Neural cell (in vitro differentiated cells): ENCODE measurements around the gene SLC8A1. TPM values are rescaled to one million over a fixed set of nuclear protein-coding genes. Genes with fewer than 3 reads are reported as not detected.

Experiments used
- H2AFZ ChIP-seq: fragments of 200-600, 300-800 bp; sonication (generic), shearing (Covaris generic); 2 replicates; pipeline ENCODE4 v1.6.0; 2014; ENCODE audit warnings: low read depth, mild to moderate bottlenecking, antibody characterized with exemption, low read length, moderate library complexity
- H3F3A ChIP-seq: fragments of 200-600 bp; shearing (Covaris generic); 2 replicates; pipeline ENCODE4 v1.6.1; 2016; ENCODE audit warnings: mild to moderate bottlenecking, moderate library complexity, mixed read lengths, antibody characterized with exemption, low read length; ENCODE audit not compliant: insufficient read depth, poor library complexity, severe bottlenecking
- H3K27ac ChIP-seq: fragments of 200-600, 300-800 bp; sonication (generic), shearing (Covaris generic); 2 replicates; pipeline ENCODE4 v1.5.1; 2014; ENCODE audit warnings: mild to moderate bottlenecking, low read length, moderate library complexity
- H3K27me3 ChIP-seq: fragments of 300-800, 200-600 bp; sonication (generic), shearing (Covaris generic); 2 replicates; pipeline ENCODE4 v1.6.0; 2014; ENCODE audit warnings: mild to moderate bottlenecking, low read depth, low read length, moderate library complexity; ENCODE audit not compliant: insufficient read depth
- H3K36me3 ChIP-seq: fragments of 300-800, 200-600 bp; sonication (generic), shearing (Covaris generic); 2 replicates; pipeline ENCODE4 v1.5.1; 2014; ENCODE audit warnings: mild to moderate bottlenecking, antibody characterized with exemption, low read length, moderate library complexity; ENCODE audit not compliant: insufficient read depth
- H3K4me2 ChIP-seq: fragments of 300-800, 200-600 bp; sonication (generic), shearing (Covaris generic); 2 replicates; pipeline ENCODE4 v1.6.0; 2014; ENCODE audit warnings: mild to moderate bottlenecking, low read length
- H3K4me3 ChIP-seq: fragments of 300-800, 200-600 bp; sonication (generic), shearing (Covaris generic); 2 replicates; pipeline ENCODE4 v1.5.1; 2014; ENCODE audit warnings: mild to moderate bottlenecking, low read length, moderate library complexity
- H3K79me2 ChIP-seq: fragments of 200-600 bp; shearing (Covaris generic); replicated peaks from 2 replicates; pipeline ENCODE4 v1.6.0; 2014; ENCODE audit warnings: mild to moderate bottlenecking, low read length, moderate library complexity; ENCODE audit not compliant: insufficient read depth
- H3K9ac ChIP-seq: fragments of 300-800, 200-600 bp; sonication (generic), shearing (Covaris generic); 2 replicates; pipeline ENCODE4 v1.6.1; 2016; ENCODE audit warnings: mild to moderate bottlenecking, low read length, mixed read lengths
- H3K9me2 ChIP-seq: fragments of 200-600 bp; shearing (Covaris generic); 2 replicates; pipeline ENCODE4 v1.6.1; 2016; ENCODE audit warnings: mild to moderate bottlenecking, low read length, mixed read lengths; ENCODE audit not compliant: insufficient read depth
- H3K9me3 ChIP-seq: fragments of 200-600, 300-800 bp; sonication (generic), shearing (Covaris generic); 2 replicates; pipeline ENCODE4 v1.6.1; 2016; ENCODE audit warnings: mild to moderate bottlenecking, mixed run types, low read length, moderate library complexity, mixed read lengths
- H4K20me1 ChIP-seq: fragments of 200-600 bp; shearing (Covaris generic); 2 replicates; pipeline ENCODE4 v1.6.1; 2016; ENCODE audit warnings: mild to moderate bottlenecking, mixed run types; ENCODE audit not compliant: insufficient read depth
- EP300 ChIP-seq: fragments of 450-650 bp; conservative IDR thresholded peaks from 2 replicates; pipeline ENCODE4 v1.6.1; 2014; ENCODE audit warnings: antibody characterized with exemption, mild to moderate bottlenecking, moderate library complexity; ENCODE audit not compliant: poor library complexity, severe bottlenecking
- EZH2 ChIP-seq: fragments of 200-600, 300-800 bp; shearing (Covaris generic), sonication (generic); IDR thresholded peaks from 2 replicates; pipeline ENCODE4 v1.6.1; 2014; ENCODE audit warnings: antibody characterized with exemption, low read length, borderline replicate concordance, mild to moderate bottlenecking; ENCODE audit not compliant: insufficient read depth, poor library complexity, severe bottlenecking
- MXI1 ChIP-seq: fragments of 450-650 bp; conservative IDR thresholded peaks from 2 replicates; pipeline ENCODE4 v1.6.1; 2014; ENCODE audit warnings: antibody characterized with exemption, mild to moderate bottlenecking; ENCODE audit not compliant: poor library complexity, severe bottlenecking
- POLR2AphosphoS5 ChIP-seq: IDR thresholded peaks from 2 replicates; pipeline ENCODE4 v1.6.1; 2012
- RAD21 ChIP-seq: fragments of 450-650 bp; conservative IDR thresholded peaks from 2 replicates; pipeline ENCODE4 v1.6.1; 2014; ENCODE audit warnings: antibody characterized with exemption, mild to moderate bottlenecking, moderate library complexity
- REST ChIP-seq: IDR thresholded peaks from 2 replicates; pipeline ENCODE4 v1.6.1; 2012; ENCODE audit warnings: borderline replicate concordance
- SMC3 ChIP-seq: fragments of 450-650 bp; conservative IDR thresholded peaks from 2 replicates; pipeline ENCODE4 v1.6.1; 2014; ENCODE audit warnings: antibody characterized with exemption, mild to moderate bottlenecking, moderate library complexity; ENCODE audit not compliant: poor library complexity
- TAF1 ChIP-seq: IDR thresholded peaks from 2 replicates; pipeline ENCODE4 v1.6.1; 2012; ENCODE audit warnings: low read depth
- polyA plus RNA-seq: library from polyadenylated mRNA; depleted of rRNA; stranded (reverse); fragments of >200 nt; gene quantifications from 2 replicates; pipeline ENCODE4 v1.2.3, GENCODE V29; 2014
- TF ChIP-seq, protein P1 (sequence below): fragments of 450-650 bp; IDR thresholded peaks from 2 replicates; pipeline ENCODE4 v1.5.1; 2014; ENCODE audit warnings: antibody characterized with exemption, mild to moderate bottlenecking, moderate library complexity; ENCODE audit not compliant: poor library complexity, severe bottlenecking

Gene SLC8A1
- polyA plus RNA-seq, 1 donor from 2014 or later, result 18.7 TPM

DNA sequence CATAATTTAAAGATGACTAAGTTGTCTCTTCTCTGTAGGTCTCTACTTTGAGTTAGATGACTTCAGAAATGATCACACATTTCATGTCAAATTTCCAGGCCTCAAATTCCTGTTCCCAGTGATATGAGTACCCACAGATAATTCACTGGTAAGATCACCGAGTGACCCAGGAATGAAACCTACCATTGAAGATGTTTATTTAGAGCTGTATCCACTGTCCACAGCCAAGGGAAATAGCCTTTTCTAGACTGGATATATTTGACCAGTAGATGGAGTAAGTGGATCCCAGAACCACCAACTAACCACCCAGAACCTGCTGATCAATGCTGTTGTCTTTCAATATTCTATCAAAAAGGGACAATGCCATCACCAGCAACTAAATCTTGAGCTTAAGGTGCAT is 238.8 kb downstream of the SLC8A1 start:
- H3K9me3 ChIP-seq, result peaks cover 9% of the 10 kb centered on the region
- H3F3A ChIP-seq, result no peaks in the 10 kb centered on the region
- no peak overlapping the region for H3K9ac ChIP-seq
- H3K36me3 ChIP-seq, result no peaks in the 10 kb centered on the region
- H3K9me2 ChIP-seq, result no peaks in the 10 kb centered on the region
- H3K4me2 ChIP-seq, result no peak overlapping the region
- no peaks in the 10 kb centered on the region for H3K79me2 ChIP-seq
- H3K27ac ChIP-seq, result no peak overlapping the region
- no peak overlapping the region for H2AFZ ChIP-seq
- H3K27me3 ChIP-seq, result no peaks in the 10 kb centered on the region
- no peaks in the 10 kb centered on the region for H4K20me1 ChIP-seq
- TF ChIP-seq SMC3 (no peak), POLR2AphosphoS5 (no peak), EZH2 (no peak), EP300 (no peak)
- TF ChIP-seq, protein P1, sequence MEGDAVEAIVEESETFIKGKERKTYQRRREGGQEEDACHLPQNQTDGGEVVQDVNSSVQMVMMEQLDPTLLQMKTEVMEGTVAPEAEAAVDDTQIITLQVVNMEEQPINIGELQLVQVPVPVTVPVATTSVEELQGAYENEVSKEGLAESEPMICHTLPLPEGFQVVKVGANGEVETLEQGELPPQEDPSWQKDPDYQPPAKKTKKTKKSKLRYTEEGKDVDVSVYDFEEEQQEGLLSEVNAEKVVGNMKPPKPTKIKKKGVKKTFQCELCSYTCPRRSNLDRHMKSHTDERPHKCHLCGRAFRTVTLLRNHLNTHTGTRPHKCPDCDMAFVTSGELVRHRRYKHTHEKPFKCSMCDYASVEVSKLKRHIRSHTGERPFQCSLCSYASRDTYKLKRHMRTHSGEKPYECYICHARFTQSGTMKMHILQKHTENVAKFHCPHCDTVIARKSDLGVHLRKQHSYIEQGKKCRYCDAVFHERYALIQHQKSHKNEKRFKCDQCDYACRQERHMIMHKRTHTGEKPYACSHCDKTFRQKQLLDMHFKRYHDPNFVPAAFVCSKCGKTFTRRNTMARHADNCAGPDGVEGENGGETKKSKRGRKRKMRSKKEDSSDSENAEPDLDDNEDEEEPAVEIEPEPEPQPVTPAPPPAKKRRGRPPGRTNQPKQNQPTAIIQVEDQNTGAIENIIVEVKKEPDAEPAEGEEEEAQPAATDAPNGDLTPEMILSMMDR, result no peak
- no peak overlapping the region for H3K4me3 ChIP-seq

GRCh38 chr2:40210968-40211353 is 240.9 kb downstream of the SLC8A1 start:
- H4K20me1 ChIP-seq, result no peaks in the 10 kb centered on the region
- H3K27ac ChIP-seq, result no peak overlapping the region
- no peaks in the 10 kb centered on the region for H3K27me3 ChIP-seq
- H3K36me3 ChIP-seq, result no peaks in the 10 kb centered on the region
- H3K4me2 ChIP-seq, result no peak overlapping the region
- no peak overlapping the region for H3K9ac ChIP-seq
- no peak for TF ChIP-seq EP300
- no peak for TF ChIP-seq REST
- TF ChIP-seq POLR2AphosphoS5, result no peak
- no peak for TF ChIP-seq RAD21
- no peak overlapping the region for H3K4me3 ChIP-seq
- H3K9me2 ChIP-seq, result no peaks in the 10 kb centered on the region
- no peak overlapping the region for H2AFZ ChIP-seq
- H3F3A ChIP-seq, result no peaks in the 10 kb centered on the region
- no peaks in the 10 kb centered on the region for H3K9me3 ChIP-seq
- no peaks in the 10 kb centered on the region for H3K79me2 ChIP-seq

DNA sequence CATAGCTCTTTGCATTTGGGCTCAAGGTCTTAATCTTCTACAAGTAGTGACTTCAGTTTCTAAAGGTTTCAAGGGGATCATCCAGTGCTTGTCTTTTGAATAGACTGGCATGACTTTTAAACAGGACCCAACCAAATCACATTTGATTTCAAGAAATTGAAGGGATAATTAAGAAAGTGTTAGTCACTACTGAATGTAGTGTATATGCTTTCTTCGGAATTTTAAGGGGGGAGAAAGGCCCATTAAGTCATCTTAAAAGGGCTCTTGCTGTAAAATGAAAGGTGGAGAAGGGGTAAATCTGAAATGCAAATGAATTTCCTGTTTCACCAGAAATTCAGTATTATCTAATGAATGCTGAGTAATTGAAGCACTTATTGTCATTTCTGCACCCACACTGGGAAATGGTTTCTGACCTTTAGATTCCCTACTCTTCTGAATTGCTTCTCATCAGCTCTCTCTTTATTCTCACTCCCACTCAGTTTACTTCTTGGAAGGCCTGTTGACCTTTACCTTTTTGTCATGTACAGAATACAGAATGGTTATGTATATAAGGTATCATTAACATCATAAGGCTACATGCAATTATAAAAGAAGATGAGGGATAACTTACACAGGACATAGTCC is 241.4 kb downstream of the SLC8A1 start:
- Histone ChIP-seq H3K4me2 (no peak overlapping the region), H3K27me3 (no peaks in the 10 kb centered on the region), H3F3A (no peaks in the 10 kb centered on the region)

More for the DNA sequence above, 241.4 kb downstream of the SLC8A1 start:
- Histone ChIP-seq H3K36me3 (no peaks in the 10 kb centered on the region), H3K9me3 (no peaks in the 10 kb centered on the region), H2AFZ (no peak overlapping the region), H3K9ac (no peak overlapping the region), H3K4me3 (no peak overlapping the region), H4K20me1 (no peaks in the 10 kb centered on the region), H3K27ac (no peak overlapping the region), H3K9me2 (no peaks in the 10 kb centered on the region), H3K79me2 (no peaks in the 10 kb centered on the region)
- TF ChIP-seq MXI1, result no peak
- TF ChIP-seq SMC3, result no peak
- TF ChIP-seq TAF1, result no peak
- TF ChIP-seq EP300, result no peak
- no peak for TF ChIP-seq REST
